ENCODE data around the gene DIAPH1.
A peak's percentile ranks its signal among the peaks of the same experiment; 100 is the strongest.

DIAPH1 gene

GRCh38 chr5:141519605-141520565 is 98.9 kb downstream of the DIAPH1 start:
- DNase-seq (ENCODE audit: low read depth) = no peak

DNA sequence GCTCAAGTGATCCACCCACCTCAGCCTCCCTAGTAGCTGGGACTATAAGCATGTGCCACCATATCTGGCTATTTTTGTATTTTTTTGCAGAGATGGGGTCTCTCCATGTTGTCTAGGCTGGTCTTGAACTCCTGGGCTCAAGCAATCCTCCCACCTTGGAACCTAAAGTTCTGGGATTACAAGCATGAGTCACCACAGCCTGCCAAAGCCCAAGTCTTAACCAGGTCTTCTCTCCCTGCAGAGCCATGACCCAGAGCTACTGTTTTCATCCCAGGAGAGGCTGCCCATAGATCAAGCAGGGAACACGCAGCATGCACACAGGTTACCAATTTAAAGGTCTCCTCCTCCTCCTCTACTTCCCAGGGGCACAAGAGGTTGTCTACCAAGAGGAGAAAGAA is 100.2 kb downstream of the DIAPH1 start:
- DNase-seq (ENCODE audit: low read depth) = no peak

- peak; percentile 62 for DNase-seq (ENCODE audit: low read depth)
Measured at GRCh38 chr5:141517880-141518617, 100.8 kb downstream of the DIAPH1 start.

DNA sequence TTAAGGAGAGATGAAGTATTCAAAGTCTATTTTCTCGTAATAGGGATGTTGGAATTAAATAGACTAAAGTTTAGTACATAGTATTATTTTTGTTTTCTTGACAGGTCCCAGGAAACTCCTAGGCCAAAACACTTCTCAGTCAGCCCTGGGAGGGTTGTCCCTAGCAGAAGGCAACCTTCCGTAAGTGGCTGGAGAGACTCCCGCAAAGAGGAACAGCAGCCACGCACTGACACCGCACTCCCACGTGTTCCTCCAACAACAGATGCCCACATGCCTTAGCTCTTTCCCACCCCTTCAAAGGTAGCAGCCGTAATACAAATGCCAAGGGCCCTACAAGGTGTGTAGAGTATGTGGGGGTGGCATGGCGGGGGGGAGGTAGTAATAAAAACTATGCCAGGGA is 101.5 kb downstream of the DIAPH1 start:
- DNase-seq (ENCODE audit: low read depth) = no peak

DNA sequence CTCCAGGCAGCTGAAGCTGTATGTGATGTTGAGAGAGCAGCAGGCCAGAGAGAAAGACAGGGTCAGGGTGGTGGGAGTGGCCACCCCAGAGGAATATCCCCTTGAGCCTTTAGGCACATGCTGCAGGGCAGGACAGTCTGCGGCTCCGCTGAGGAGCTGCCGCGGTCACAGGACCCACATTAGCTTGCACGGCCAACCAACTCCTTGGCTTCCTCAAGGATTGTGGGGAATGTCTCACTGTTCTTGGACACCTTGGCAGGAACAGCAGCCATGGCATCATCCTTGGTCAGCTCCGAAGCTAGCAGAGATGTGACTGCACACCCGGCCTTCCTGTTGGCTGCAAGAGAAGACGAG is 102.2 kb downstream of the DIAPH1 start:
- no peak for DNase-seq (ENCODE audit: low read depth)

- DNase-seq (ENCODE audit: low read depth) = no peak
Measured at GRCh38 chr5:141515946-141516671, 102.7 kb downstream of the DIAPH1 start.

- no peak for DNase-seq (ENCODE audit: low read depth)
Measured at GRCh38 chr5:141515141-141515540, 103.7 kb downstream of the DIAPH1 start.

- DNase-seq (ENCODE audit: low read depth) = peak; percentile 34
Measured at GRCh38 chr5:141514330-141515133, 104.3 kb downstream of the DIAPH1 start.

DNA sequence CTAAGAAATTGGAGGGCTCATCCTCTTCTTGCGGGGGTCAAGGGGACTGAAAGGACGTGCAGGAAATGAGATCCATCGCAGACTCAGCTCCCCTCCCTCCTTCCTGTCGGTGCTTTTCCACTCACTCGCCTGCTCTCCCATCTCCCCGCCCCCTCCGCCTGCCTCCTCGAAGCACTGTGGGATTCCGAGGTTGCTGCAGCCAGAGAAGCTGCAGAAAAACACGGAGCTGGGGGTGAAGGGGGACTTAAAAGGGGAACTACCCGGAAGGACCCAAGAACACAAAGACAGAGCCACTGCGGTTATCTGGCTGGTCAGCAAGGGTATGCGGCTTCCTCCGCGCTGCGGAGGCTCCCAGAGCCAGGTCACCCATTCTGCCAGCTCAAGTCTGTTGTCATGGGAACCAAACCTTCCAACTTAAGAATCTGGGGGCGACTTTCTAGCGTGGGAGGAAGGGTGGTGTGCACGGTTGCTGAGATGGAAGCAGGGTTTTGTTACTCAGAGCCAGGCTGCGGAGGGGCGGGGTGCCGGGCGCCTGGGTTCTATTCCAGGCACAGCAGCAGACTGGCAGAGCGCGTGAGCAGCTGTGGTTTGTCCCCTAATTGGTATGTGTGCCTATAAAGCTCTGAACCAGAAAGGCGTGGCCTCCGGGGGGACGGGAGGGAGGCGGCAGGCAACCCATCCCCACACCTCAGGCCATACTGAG is 105.0 kb downstream of the DIAPH1 start:
- DNase-seq (ENCODE audit: low read depth) = peak; percentile 87

DNA sequence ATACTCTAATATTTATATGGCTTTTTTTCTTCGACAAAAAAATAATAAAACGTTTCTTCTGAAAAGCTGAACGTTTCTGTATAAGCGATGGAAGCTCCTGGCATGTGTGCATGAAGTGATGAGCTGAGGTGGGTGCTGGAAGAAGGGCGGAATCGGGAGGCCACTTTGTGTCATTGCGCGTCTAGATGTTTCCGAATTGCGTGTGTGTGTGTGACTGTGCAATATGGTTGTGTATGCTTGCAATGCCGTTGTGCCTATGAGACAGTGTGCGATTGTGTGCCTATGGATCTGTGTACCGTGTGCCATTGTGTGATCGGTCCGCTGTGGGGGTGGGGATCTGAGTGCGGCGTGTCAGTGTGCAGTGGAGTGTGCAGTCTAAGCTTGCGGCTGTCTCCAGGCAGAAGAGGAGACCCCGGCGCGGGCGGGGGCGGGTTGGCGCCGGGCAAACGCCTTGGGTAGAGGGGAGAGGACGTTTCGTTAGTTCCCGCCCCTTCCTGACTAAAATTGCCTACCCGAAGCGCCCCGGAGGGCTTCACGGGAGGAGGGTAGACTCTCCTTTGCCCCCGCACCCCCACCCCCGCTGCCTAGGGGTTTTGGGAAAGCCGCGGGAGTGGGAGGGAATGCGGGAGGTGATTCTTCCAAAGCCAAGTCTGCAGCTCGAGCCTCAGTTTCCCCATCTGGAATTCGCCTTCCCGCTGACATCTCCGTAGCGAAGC is 105.7 kb downstream of the DIAPH1 start:
- DNase-seq (ENCODE audit: low read depth) = peak; percentile 60

- peak; percentile 71 for DNase-seq (ENCODE audit: low read depth)
Measured at GRCh38 chr5:141512390-141512910, 106.3 kb downstream of the DIAPH1 start.

- no peak for DNase-seq (ENCODE audit: low read depth)
Measured at GRCh38 chr5:141511771-141512325, 107.0 kb downstream of the DIAPH1 start.

DNA sequence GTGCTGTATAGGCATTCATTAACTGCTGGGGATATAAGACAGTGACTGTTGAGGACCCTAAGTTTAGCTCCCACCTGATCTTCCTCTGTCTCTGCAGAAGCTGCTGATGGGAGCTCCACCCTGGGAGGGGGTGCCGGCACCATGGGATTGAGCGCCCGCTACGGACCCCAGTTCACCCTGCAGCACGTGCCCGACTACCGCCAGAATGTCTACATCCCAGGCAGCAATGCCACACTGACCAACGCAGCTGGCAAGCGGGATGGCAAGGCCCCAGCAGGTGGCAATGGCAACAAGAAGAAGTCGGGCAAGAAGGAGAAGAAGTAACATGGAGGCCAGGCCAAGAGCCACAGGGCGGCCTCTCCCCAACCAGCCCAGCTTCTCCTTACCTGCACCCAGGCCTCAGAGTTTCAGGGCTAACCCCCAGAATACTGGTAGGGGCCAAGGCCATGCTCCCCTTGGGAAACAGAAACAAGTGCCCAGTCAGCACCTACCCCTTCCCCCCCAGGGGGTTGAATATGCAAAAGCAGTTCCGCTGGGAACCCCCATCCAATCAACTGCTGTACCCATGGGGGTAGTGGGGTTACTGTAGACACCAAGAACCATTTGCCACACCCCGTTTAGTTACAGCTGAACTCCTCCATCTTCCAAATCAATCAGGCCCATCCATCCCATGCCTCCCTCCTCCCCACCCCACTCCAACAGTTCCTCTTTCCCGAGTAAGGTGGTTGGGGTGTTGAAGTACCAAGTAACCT is 107.8 kb downstream of the DIAPH1 start:
- DNase-seq (ENCODE audit: low read depth) = no peak

- DNase-seq (ENCODE audit: low read depth) = no peak
Measured at GRCh38 chr5:141510160-141510559, 108.6 kb downstream of the DIAPH1 start.

GRCh38 chr5:141508798-141509611 is 109.8 kb downstream of the DIAPH1 start:
- DNase-seq (ENCODE audit: low read depth) = peak; percentile 91

DNA sequence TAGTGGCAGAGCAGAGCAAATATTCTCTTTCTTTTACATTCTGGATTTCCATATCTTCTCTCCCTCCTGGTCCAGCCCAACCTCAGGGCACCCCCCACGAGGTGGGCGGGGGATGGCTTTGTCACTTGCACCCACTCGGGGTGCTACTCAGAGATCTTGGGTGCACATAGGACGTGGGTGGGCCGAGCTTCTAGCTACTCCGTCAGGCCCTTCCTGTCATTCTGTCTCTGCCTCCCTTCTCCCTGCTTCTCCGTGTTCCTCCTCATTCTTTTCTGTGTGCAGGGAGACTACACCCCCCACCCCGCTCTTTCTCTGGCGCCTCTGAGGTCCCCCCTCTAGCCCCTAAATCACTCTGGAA is 110.4 kb downstream of the DIAPH1 start:
- peak; percentile 31 for DNase-seq (ENCODE audit: low read depth)

DNA sequence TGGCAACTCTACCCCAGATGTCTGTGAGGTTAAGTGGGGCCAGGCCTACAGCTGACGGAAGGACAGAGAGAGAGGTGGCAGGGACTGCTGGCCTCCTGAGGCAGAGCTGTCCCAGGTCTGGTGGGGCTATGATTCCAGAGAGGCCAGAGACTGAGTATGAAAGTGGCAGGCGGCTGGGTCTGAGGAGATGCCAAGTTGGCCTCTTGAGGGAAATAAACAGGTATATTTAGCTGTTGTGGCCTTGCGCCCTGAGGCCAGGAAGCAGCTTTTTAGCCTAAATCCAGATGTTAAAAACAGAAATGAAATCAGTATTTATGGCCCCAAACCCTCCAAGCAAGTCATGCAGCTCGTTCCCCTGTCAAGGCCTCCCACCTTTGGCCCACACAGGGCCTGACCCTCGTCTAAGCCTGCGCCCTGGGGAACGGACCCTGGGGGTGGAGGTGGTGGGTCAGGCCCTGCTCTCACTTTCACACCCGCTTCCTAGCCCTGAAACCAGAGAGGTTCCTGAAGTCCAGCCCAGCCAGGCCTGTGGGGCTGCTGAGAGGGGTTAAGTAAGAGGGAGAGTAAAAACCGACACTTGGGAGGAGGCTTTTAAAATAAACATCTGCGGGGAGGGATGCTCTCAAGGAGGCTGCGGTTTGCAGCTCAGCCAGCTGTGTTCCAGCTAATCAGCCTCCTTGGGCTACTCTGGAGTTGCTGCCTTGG is 111.3 kb downstream of the DIAPH1 start:
- peak; percentile 90 for DNase-seq (ENCODE audit: low read depth)

Data from iris pigment epithelial cell (primary cell).